T-helper 2 cell treated with Interferon-gamma antibody and Interleukin-4, amounts not matched to agents 5 μg/mL and 100 μg/mL, for 36 hours (primary cell): ENCODE results near the gene TUB.
A peak's percentile ranks its signal among the peaks of the same experiment; 100 is the strongest.

Experiments used
- DNase-seq: peaks from one replicate; pipeline ENCODE4 v3.0.0; 2021; ENCODE audit warnings: low spot score
- H3K27ac Mint-ChIP-seq: one replicate; pipeline ENCODE4 v1.8.0; 2021; ENCODE audit warnings: mild to moderate bottlenecking, mixed read lengths
- H3K27me3 Mint-ChIP-seq: one replicate; pipeline ENCODE4 v1.8.0; 2021; ENCODE audit warnings: low read depth, mixed read lengths
- H3K36me3 Mint-ChIP-seq: one replicate; pipeline ENCODE4 v1.8.0; 2021; ENCODE audit warnings: low read depth, mixed read lengths
- H3K4me1 Mint-ChIP-seq: one replicate; pipeline ENCODE4 v1.8.0; 2021; ENCODE audit warnings: low read depth, mixed read lengths
- H3K4me3 Mint-ChIP-seq: one replicate; pipeline ENCODE4 v1.8.0; 2022; ENCODE audit warnings: mild to moderate bottlenecking, moderate library complexity, mixed read lengths
- H3K9me3 Mint-ChIP-seq: one replicate; pipeline ENCODE4 v1.8.0; 2021; ENCODE audit warnings: mixed read lengths

The TUB gene

GRCh38 chr11:8080674-8081590 is at the start of gene TUB:
TSS of gene TUB (plus strand) at chr11:8081211. CDS start at chr11:8081511, 300 bp downstream.
- Mint-ChIP-seq H3K4me1 (no peaks in the 10 kb centered on the region), H3K4me3 (peak within 1 kb of the TSS; percentile 51), H3K9me3 (no peaks in the 10 kb centered on the region), H3K27ac (no peak within 1 kb of the TSS), H3K36me3 (no peaks in the 10 kb centered on the region), H3K27me3 (peaks cover 44% of the 10 kb centered on the region)
- DNase-seq = no peak

- H3K4me1 Mint-ChIP-seq = peaks cover 3% of the 10 kb centered on the region
- no peaks in the 10 kb centered on the region for H3K36me3 Mint-ChIP-seq
- H3K27ac Mint-ChIP-seq = no peak overlapping the region
- peaks cover 18% of the 10 kb centered on the region for H3K27me3 Mint-ChIP-seq
- H3K4me3 Mint-ChIP-seq = no peak overlapping the region
- no peaks in the 10 kb centered on the region for H3K9me3 Mint-ChIP-seq
- no peak for DNase-seq
Observed at GRCh38 chr11:8031248-8032115, 49.5 kb upstream of the TUB start.

GRCh38 chr11:8032122-8032521 is 48.9 kb upstream of the TUB start:
- Mint-ChIP-seq H3K4me3 (no peak overlapping the region), H3K27me3 (peaks cover 18% of the 10 kb centered on the region), H3K27ac (no peak overlapping the region), H3K36me3 (no peaks in the 10 kb centered on the region), H3K4me1 (peaks cover 1% of the 10 kb centered on the region), H3K9me3 (no peaks in the 10 kb centered on the region)
- no peak for DNase-seq

- Mint-ChIP-seq H3K9me3 (no peaks in the 10 kb centered on the region), H3K27me3 (peaks cover 18% of the 10 kb centered on the region), H3K27ac (no peak overlapping the region), H3K4me3 (no peak overlapping the region), H3K4me1 (peaks cover 1% of the 10 kb centered on the region), H3K36me3 (no peaks in the 10 kb centered on the region)
- no peak for DNase-seq
Observed at GRCh38 chr11:8032576-8033304, 48.3 kb upstream of the TUB start.

- peaks cover 1% of the 10 kb centered on the region for H3K4me1 Mint-ChIP-seq
- H3K9me3 Mint-ChIP-seq = no peaks in the 10 kb centered on the region
- H3K36me3 Mint-ChIP-seq = no peaks in the 10 kb centered on the region
- peak; percentile 28 for DNase-seq
- no peak overlapping the region for H3K4me3 Mint-ChIP-seq
- H3K27me3 Mint-ChIP-seq = peaks cover 15% of the 10 kb centered on the region
- no peak overlapping the region for H3K27ac Mint-ChIP-seq
Observed at GRCh38 chr11:8033305-8034105, 47.5 kb upstream of the TUB start.

- Mint-ChIP-seq H3K4me1 (peaks cover 1% of the 10 kb centered on the region), H3K27me3 (peaks cover 15% of the 10 kb centered on the region), H3K27ac (no peak overlapping the region), H3K4me3 (no peak overlapping the region), H3K36me3 (no peaks in the 10 kb centered on the region), H3K9me3 (no peaks in the 10 kb centered on the region)
- DNase-seq = no peak
Observed at GRCh38 chr11:8034106-8034585, 46.9 kb upstream of the TUB start.

GRCh38 chr11:8034604-8035190 is 46.3 kb upstream of the TUB start:
- H3K36me3 Mint-ChIP-seq = no peaks in the 10 kb centered on the region
- H3K27ac Mint-ChIP-seq = no peak overlapping the region
- no peaks in the 10 kb centered on the region for H3K9me3 Mint-ChIP-seq
- no peak overlapping the region for H3K4me3 Mint-ChIP-seq
- H3K4me1 Mint-ChIP-seq = peaks cover 1% of the 10 kb centered on the region
- peaks cover 12% of the 10 kb centered on the region for H3K27me3 Mint-ChIP-seq
- DNase-seq = no peak

- Mint-ChIP-seq H3K9me3 (no peaks in the 10 kb centered on the region), H3K36me3 (no peaks in the 10 kb centered on the region), H3K27ac (no peak overlapping the region), H3K27me3 (peaks cover 9% of the 10 kb centered on the region), H3K4me3 (no peak overlapping the region), H3K4me1 (peaks cover 1% of the 10 kb centered on the region)
- DNase-seq = no peak
Observed at GRCh38 chr11:8035200-8035855, 45.7 kb upstream of the TUB start.

GRCh38 chr11:8036002-8036802 is 44.8 kb upstream of the TUB start:
- peaks cover 1% of the 10 kb centered on the region for H3K4me1 Mint-ChIP-seq
- H3K9me3 Mint-ChIP-seq = no peaks in the 10 kb centered on the region
- no peak overlapping the region for H3K27ac Mint-ChIP-seq
- H3K4me3 Mint-ChIP-seq = no peak overlapping the region
- peaks cover 7% of the 10 kb centered on the region for H3K27me3 Mint-ChIP-seq
- no peaks in the 10 kb centered on the region for H3K36me3 Mint-ChIP-seq
- no peak for DNase-seq

- no peak overlapping the region for H3K27ac Mint-ChIP-seq
Observed at GRCh38 chr11:8036986-8037385, 44.0 kb upstream of the TUB start.

GRCh38 chr11:8038393-8038792 is 42.6 kb upstream of the TUB start:
- Mint-ChIP-seq H3K27ac (no peak overlapping the region), H3K4me3 (no peak overlapping the region), H3K27me3 (peaks cover 5% of the 10 kb centered on the region), H3K4me1 (no peaks in the 10 kb centered on the region), H3K9me3 (no peaks in the 10 kb centered on the region), H3K36me3 (no peaks in the 10 kb centered on the region)
- no peak for DNase-seq

More at GRCh38 chr11:8036986-8037385, 44.0 kb upstream of the TUB start:
- H3K36me3 Mint-ChIP-seq = no peaks in the 10 kb centered on the region
- H3K4me1 Mint-ChIP-seq = peaks cover 1% of the 10 kb centered on the region
- H3K27me3 Mint-ChIP-seq = peaks cover 9% of the 10 kb centered on the region
- DNase-seq = no peak
- no peaks in the 10 kb centered on the region for H3K9me3 Mint-ChIP-seq
- no peak overlapping the region for H3K4me3 Mint-ChIP-seq
